Globus pallidus (tissue), 1 donor: Measurements from ENCODE around the gene NFIA.

Experiments used
- DNase-seq: peaks from one replicate; pipeline ENCODE4 v3.0.0-alpha.2; 2015; ENCODE audit warnings: low spot score

The NFIA gene

GRCh38 chr1:61494000-61494399, 411.6 kb downstream of the NFIA start:
- DNase-seq, result no peak

DNA sequence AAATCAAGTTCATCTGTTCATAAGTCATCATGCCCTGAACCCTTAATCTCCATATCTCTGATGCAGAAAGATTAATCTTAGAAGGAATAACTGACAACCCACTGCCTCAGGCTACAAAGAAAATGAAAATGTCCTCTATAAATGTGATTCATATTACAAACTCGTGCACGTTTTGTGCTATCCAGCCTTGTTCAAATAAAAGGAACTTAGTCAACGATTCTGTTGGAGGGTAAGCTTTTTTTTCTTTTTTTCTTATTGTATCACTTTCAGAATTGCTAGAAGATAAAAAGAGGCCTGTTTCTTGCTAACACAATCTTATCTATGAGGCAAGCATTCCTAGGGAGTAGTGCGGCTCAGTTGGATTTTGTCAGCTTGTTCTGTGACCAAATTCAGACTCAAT, 414.1 kb downstream of the NFIA start:
- no peak for DNase-seq

- no peak for DNase-seq
These were observed 414.7 kb downstream of the NFIA start for GRCh38 chr1:61497013-61497412.

- no peak for DNase-seq
These were observed 416.0 kb downstream of the NFIA start for GRCh38 chr1:61498342-61498741.

DNA sequence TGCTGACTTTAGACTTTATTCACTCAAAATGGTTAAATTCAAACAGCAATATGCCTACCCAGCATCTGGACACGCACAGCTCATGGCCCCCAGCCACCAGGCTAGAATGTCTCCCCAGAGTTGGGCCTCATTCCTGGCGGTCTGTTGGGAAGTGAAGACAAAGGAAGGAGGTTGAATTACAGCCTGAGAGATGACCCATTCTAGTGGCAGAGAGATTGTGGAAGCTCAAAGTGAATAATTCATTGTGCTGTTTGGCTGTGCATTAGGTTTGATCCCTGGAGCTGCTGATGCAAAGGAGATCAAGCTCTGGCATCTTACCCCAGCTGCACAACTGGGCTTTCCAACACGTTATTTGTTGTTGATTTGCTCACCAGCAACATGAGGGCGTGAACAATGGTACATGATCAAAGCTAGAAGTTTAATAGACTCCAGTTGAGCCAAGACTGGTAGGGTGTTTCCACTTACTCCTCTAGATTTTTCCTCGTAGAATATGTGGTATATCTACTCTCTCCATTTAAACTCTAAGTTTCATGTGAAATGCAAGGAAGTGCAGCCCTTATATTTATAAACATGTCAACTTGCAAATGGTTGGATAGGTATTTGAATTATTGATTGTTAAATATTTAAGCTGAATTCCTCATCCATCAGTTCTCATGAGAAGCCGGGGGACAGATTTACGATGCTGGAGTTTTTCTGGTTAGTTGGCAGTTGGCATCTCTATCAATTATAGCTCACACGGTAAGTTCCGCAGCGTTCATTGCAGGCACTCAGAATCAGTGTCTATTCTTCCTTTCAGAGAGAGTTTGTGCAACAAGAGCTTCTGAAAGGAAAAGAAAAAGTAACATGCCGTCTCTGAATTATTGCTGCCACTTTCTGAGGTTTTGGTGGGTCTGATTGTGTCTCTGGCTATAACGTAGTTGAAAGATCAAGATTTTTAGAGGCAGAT, 419.9 kb downstream of the NFIA start:
- DNase-seq, result no peak

DNA sequence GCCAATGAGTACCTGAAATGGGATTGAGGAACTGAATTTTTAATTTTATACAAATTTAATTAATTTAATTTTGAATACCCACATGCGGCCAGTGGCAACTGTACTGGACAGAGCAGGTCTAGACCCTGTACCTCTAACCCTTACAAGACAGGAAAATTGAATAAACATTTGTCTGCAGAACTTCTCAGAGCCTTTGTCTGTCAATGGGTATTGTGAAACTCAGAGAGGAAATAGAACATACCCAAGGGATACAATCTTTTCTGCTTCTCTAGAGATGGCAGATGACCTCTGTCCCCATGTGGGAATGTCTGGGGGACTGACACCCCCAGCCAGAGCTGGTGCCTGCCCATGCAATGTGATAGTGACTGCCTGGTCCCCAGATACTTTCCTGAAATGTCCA, 421.9 kb downstream of the NFIA start:
- no peak for DNase-seq

DNA sequence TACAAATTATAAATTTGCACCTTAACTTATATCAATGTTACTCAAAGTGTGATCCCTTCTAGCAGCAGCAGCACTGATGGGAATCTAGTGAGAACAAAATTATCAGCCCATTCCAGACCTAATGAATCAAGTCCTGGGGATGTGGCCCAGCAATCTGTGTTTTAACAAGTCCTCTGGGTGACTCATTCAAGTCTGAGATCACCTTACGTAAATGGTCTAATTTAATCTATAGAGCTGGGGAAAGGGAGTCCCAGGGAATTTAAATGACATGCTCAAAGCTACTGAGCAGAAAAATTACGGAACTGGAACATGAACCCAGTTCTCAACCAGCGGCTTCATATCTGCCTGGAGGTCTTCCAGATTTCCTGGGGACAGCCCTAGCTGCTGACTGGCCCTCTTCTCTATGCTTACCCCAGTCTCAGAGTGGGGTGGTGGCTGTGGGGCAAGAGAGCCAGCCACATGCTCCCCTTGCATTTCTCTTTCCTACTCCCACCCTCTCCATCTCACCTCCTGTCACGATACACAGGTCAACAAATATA, 422.6 kb downstream of the NFIA start:
- no peak for DNase-seq

GRCh38 chr1:61506236-61506635, 423.9 kb downstream of the NFIA start:
- no peak for DNase-seq

DNA sequence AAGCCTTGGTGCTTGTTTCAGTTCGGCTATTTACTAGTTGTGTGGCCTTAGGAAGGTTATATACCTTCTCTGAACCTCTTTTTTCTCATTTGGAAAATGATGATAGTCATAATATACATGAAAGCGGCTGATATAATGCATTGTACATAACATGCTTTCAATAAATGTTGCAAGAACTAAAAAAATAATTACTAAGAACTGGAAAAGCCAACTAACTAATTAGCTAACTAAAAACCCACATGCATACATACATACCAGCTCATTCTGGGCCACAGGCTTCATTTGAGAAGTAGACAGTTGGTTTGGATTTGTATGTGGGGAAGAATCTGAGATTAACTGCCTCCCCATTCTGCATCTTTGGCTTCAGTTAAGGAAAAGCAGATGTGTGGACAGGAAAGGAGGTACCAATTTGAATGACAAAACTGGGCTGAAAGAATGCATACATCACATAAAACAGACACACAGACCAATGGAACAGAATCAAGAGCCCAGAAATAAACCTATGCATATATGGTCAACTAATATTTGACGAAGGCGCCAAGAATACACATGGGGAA, 424.7 kb downstream of the NFIA start:
- DNase-seq, result no peak
